HepG2 (cell line): ENCODE measurements around the gene CCND1. TPM values are rescaled to one million over a fixed set of nuclear protein-coding genes. Genes with fewer than 3 reads are reported as not detected.
A peak's percentile ranks its signal among the peaks of the same experiment; 100 is the strongest.

Experiments used
- ATF7 ChIP-seq, 2 experiments: fragments of 450-650 bp in 1 of 2; sonication (generic) in 1 of 2; formaldehyde crosslinking in 1 of 2; IDR thresholded peaks; 2 replicates each; pipeline versions ENCODE4 v1.4.0 to v1.6.1; 2016 to 2020; ENCODE audit warnings: antibody characterized with exemption in 1 of 2, mild to moderate bottlenecking in 1 of 2, missing genetic modification reagents in 1 of 2
- CTCF ChIP-seq: sonication (generic); formaldehyde crosslinking; IDR thresholded peaks from 2 replicates; pipeline ENCODE4 v1.5.0; 2020; ENCODE audit warnings: mild to moderate bottlenecking, missing genetic modification reagents, moderate library complexity
- GATAD2A ChIP-seq: IDR thresholded peaks from 2 replicates; pipeline ENCODE4 v1.6.1; 2016
- MXD4 ChIP-seq: IDR thresholded peaks from 2 replicates; pipeline ENCODE4 v1.6.1; 2016; ENCODE audit warnings: mild to moderate bottlenecking, missing biosample characterization, missing genetic modification reagents
- NFATC3 ChIP-seq: sonication (generic); formaldehyde crosslinking; IDR thresholded peaks from 2 replicates; pipeline ENCODE4 v1.5.1; 2020; ENCODE audit warnings: mild to moderate bottlenecking, missing genetic modification reagents
- REST ChIP-seq, 2 experiments: IDR thresholded peaks; 2 replicates each; pipeline ENCODE4 v1.6.1; 2011 to 2012; ENCODE audit warnings: low read length in 2 of 2, borderline replicate concordance in 1 of 2, low read depth in 1 of 2, mild to moderate bottlenecking in 1 of 2, moderate library complexity in 1 of 2
- RXRB ChIP-seq: IDR thresholded peaks from 2 replicates; pipeline ENCODE4 v1.6.1; 2016; ENCODE audit warnings: borderline replicate concordance, missing genetic modification reagents, missing compliant biosample characterization
- SNRNP70 ChIP-seq: fragments of 200-400 bp; formaldehyde crosslinking; IDR thresholded peaks from 2 replicates; pipeline ENCODE4 v1.6.1; 2017; ENCODE audit warnings: mild to moderate bottlenecking, low read depth, low read length, moderate library complexity
- STAG1 ChIP-seq: sonication (generic); formaldehyde crosslinking; IDR thresholded peaks from 2 replicates; pipeline ENCODE4 v1.4.0; 2020; ENCODE audit warnings: missing genetic modification reagents
- YY1 ChIP-seq: IDR thresholded peaks from 2 replicates; pipeline ENCODE4 v1.6.1; 2011; ENCODE audit warnings: low read length, low read depth, moderate library complexity, mild to moderate bottlenecking; ENCODE audit not compliant: insufficient read depth, insufficient replicate concordance
- ZBTB38 ChIP-seq: sonication (generic); formaldehyde crosslinking; IDR thresholded peaks from 2 replicates; pipeline ENCODE4 v1.5.1; 2020; ENCODE audit warnings: mild to moderate bottlenecking, missing genetic modification reagents
- ZFP36 ChIP-seq: fragments of 150-350 bp; IDR thresholded peaks from 2 replicates; pipeline ENCODE4 v1.6.1; 2018; ENCODE audit warnings: borderline replicate concordance, low read length, low read depth; ENCODE audit not compliant: partially characterized antibody
- ZNF142 ChIP-seq: sonication (generic); formaldehyde crosslinking; IDR thresholded peaks from 2 replicates; pipeline ENCODE4 v1.4.0; 2020; ENCODE audit warnings: missing genetic modification reagents
- ZNF597 ChIP-seq: sonication (generic); formaldehyde crosslinking; IDR thresholded peaks from 2 replicates; pipeline ENCODE4 v1.5.0; 2020; ENCODE audit warnings: missing genetic modification reagents
- ZNF674 ChIP-seq: sonication (generic); formaldehyde crosslinking; IDR thresholded peaks from 2 replicates; pipeline ENCODE4 v1.5.0; 2020; ENCODE audit warnings: low read depth, mild to moderate bottlenecking, missing genetic modification reagents
- ZNF879 ChIP-seq: sonication (generic); formaldehyde crosslinking; IDR thresholded peaks from 2 replicates; pipeline ENCODE4 v1.8.1; 2023; ENCODE audit warnings: missing genetic modification reagents
- polyA plus RNA-seq, 8 experiments: library from polyadenylated mRNA; depleted of rRNA in 3 of 8; stranded (reverse) in 7 of 8; unstranded in 1 of 8; fragments of >200 nt; fragmentation: Illumina TruSeq in 4 of 8; extraction: Trizol in 4 of 8; gene quantifications; 2 replicates each; pipeline versions ENCODE4 v1.2.1 to v1.2.3, GENCODE V29; 2011 to 2016; ENCODE audit warnings: low read depth in 4 of 8, missing spikeins in 1 of 8, mixed read lengths in 1 of 8; ENCODE audit not compliant: insufficient read depth in 1 of 8
- total RNA-seq, 5 experiments: library from RNA; depleted of rRNA; stranded (reverse); fragments of >200 nt; fragmentation: Illumina TruSeq; extraction: Trizol; gene quantifications; 2 replicates each; pipeline ENCODE4 v1.2.3, GENCODE V29; 2016; ENCODE audit warnings: low read depth in 1 of 5

Gene CCND1
- total and polyA plus RNA-seq, 2 of the 13 experiments (the other 11 are each of a cell fraction or from before 2014, with no cell fraction given): 107 to 136 TPM

GRCh38 chr11:69670158-69670845 is 29.3 kb downstream of the CCND1 start (continued):
- TF ChIP-seq YY1 (peak; percentile 30), SNRNP70 (no peak), ZNF879 (CRISPR knock-in tag) (no peak), MXD4 (CRISPR knock-in tag) (no peak), ATF7 (IDR thresholded peaks at IDR 0.05) (no peak), ATF7 (CRISPR knock-in tag; IDR thresholded peaks at IDR 0.05) (no peak), ZFP36 (no peak), STAG1 (CRISPR knock-in tag) (peak; percentile 93), ZNF142 (CRISPR knock-in tag) (no peak), CTCF (CRISPR knock-in tag) (peak; percentile 96), ZNF597 (CRISPR knock-in tag) (no peak), REST (IDR thresholded peaks at IDR 0.05; ENCODE audit: borderline replicate concordance in 1 of 2, low read depth in 1 of 2, low read length in 2 of 2) (no peak), ZNF674 (CRISPR knock-in tag) (no peak), NFATC3 (CRISPR knock-in tag) (0 out of 2 replicates have a peak, but pooled peaks have one; percentile 48), RXRB (CRISPR knock-in tag) (peak; percentile 59), ZBTB38 (CRISPR knock-in tag) (peak; percentile 89), GATAD2A (0 out of 2 replicates have a peak, but pooled peaks have one; percentile 50)
